Suprapubic skin (tissue), 4 donors: ENCODE data around the gene ORC3. TPM values are rescaled to one million over a fixed set of nuclear protein-coding genes. Genes with fewer than 3 reads are reported as not detected.
"Not testable (repeated sequence)": the region's sequence is repeated elsewhere in the genome, so short reads cannot be mapped to it uniquely, and the experiment has no call there.

Experiments
- DNase-seq, 2 donors: peaks; one replicate each; pipeline ENCODE4 v3.0.0-alpha.2; 2019; ENCODE audit warnings: low spot score in 2 of 2
- H3K27ac ChIP-seq: fragments of 200-600 bp; sonication (generic); one replicate; pipeline ENCODE4 v1.5.1; 2019
- H3K27me3 ChIP-seq: fragments of 200-600 bp; sonication (generic); one replicate; pipeline ENCODE4 v1.5.1; 2019
- H3K36me3 ChIP-seq: fragments of 200-600 bp; sonication (generic); one replicate; pipeline ENCODE4 v1.5.1; 2019
- H3K4me1 ChIP-seq: fragments of 200-600 bp; sonication (generic); one replicate; pipeline ENCODE4 v1.5.1; 2019
- H3K4me3 ChIP-seq: fragments of 200-600 bp; sonication (generic); one replicate; pipeline ENCODE4 v1.5.1; 2019; ENCODE audit warnings: mild to moderate bottlenecking
- H3K9me3 ChIP-seq: fragments of 200-600 bp; sonication (generic); one replicate; pipeline ENCODE4 v1.5.1; 2019
- EP300 ChIP-seq: sonication (generic); formaldehyde crosslinking; IDR thresholded peaks from one replicate; pipeline ENCODE4 v1.6.1; 2017; ENCODE audit warnings: antibody characterized with exemption
- POLR2A ChIP-seq, 2 donors: fragments of 450-650 bp; IDR thresholded peaks; one replicate each; pipeline ENCODE4 v1.6.1; 2017; ENCODE audit warnings: antibody characterized with exemption in 2 of 2, mild to moderate bottlenecking in 2 of 2, moderate library complexity in 2 of 2
- POLR2AphosphoS5 ChIP-seq, 3 donors: sonication (generic); formaldehyde crosslinking; IDR thresholded peaks; one replicate each; pipeline ENCODE4 v1.6.1; 2017; ENCODE audit warnings: antibody characterized with exemption in 3 of 3
- whole genome bisulfite sequencing: methylation state at CpG from one replicate; pipeline ENCODE4 v1.1.5; 2018; 5-methylcytosine and 5-hydroxymethylcytosine counted together
- total RNA-seq, 4 donors: library from RNA; depleted of rRNA; stranded (reverse); fragments of >200 nt; gene quantifications; one replicate each; pipeline ENCODE4 v1.1.0, GENCODE V29; 2016
- TF ChIP-seq, protein P1 (sequence below), 2 donors: fragments of 200-600 bp in 1 of 2; fragments of 450-650 bp in 1 of 2; sonication (generic) in 1 of 2; IDR thresholded peaks; one replicate each; pipeline ENCODE4 v1.5.1; 2016 to 2019; ENCODE audit warnings: antibody characterized with exemption in 2 of 2, mild to moderate bottlenecking in 1 of 2, moderate library complexity in 1 of 2

ORC3 gene
- total RNA-seq, 4 donors from 2014 or later: 9.7 to 30.6 (median 12.9) TPM

DNA sequence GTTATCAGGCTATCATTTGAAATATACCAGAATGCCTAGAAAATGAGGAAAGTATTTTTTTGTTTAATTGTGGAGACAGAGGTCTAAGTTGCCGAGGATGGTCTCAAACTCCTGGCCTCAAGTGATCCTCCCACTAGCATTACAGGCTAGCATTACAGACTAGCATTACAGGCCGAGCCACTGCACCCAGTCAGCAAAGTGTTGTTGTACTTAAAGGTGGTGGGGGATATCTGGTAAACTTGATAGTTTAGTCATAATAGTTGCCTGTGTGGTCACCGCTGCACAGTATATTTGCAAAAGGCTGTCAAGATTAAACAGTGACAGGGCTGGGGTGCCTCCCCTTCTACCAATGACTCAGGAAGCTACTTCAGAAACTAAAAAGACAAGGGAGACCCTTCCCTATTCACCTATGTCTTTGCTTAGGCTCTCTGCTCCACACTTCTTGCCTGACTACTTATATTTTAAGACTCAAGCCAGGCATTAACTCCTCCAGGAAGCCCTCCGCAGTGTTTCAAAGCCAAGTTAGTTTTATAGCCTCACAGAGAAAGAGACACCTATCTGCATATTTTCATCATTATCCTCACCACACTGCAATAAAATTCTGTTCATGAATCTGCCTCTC is 115.2 kb downstream of the ORC3 start:
- Histone ChIP-seq H3K4me3 (no peak overlapping the region), H3K27ac (no peak overlapping the region), H3K36me3 (no peaks in the 10 kb centered on the region), H3K9me3 (no peaks in the 10 kb centered on the region), H3K4me1 (peaks cover 9% of the 10 kb centered on the region), H3K27me3 (no peaks in the 10 kb centered on the region)
- TF ChIP-seq POLR2A (IDR thresholded peaks at IDR 0.05): no peak
- no peak for TF ChIP-seq POLR2AphosphoS5 (IDR thresholded peaks at IDR 0.05)
- TF ChIP-seq EP300: no peak
- TF ChIP-seq, protein P1, sequence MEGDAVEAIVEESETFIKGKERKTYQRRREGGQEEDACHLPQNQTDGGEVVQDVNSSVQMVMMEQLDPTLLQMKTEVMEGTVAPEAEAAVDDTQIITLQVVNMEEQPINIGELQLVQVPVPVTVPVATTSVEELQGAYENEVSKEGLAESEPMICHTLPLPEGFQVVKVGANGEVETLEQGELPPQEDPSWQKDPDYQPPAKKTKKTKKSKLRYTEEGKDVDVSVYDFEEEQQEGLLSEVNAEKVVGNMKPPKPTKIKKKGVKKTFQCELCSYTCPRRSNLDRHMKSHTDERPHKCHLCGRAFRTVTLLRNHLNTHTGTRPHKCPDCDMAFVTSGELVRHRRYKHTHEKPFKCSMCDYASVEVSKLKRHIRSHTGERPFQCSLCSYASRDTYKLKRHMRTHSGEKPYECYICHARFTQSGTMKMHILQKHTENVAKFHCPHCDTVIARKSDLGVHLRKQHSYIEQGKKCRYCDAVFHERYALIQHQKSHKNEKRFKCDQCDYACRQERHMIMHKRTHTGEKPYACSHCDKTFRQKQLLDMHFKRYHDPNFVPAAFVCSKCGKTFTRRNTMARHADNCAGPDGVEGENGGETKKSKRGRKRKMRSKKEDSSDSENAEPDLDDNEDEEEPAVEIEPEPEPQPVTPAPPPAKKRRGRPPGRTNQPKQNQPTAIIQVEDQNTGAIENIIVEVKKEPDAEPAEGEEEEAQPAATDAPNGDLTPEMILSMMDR (IDR thresholded peaks at IDR 0.05): no peak
- no peak for DNase-seq
- WGBS: 88% methylated on average over 4 of the region's 4 CpGs

DNA sequence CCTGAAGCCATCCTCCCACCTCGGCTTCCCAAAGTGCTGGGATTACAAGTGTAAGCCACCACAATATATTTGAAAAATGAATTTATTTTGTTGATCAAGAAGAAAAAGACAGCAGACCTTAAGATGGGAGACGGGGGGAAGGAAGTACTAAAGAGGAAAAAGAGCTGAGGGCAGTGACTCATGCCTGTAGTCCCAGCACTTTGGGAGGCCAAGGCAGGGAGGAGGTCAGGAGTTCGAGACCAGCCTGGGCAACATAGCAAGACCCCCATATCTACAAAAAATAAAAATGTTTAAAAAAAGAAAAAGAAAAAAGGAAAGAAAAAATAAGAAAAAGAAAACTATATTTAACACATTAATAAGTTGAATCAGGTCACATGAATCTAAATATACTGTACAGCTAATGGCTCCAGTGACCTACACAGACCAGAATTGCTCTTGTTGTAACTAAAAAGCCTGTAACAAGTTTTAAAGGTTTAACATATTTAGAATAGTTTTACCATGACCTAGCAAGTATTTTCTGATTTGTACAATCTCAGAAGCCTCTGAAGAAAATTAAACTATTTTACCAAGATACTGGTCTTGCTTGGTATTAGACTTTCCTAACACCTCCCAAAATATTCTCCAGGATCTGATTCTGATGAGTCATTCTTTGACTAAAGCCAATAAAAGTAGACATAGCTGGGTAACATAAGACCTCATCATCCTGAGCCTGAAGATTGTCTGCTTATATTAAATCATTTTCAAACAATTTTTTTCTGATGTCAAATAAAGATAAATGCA is 116.4 kb downstream of the ORC3 start:
- H3K4me3 ChIP-seq: no peak overlapping the region
- DNase-seq: no peak
- no peaks in the 10 kb centered on the region for H3K9me3 ChIP-seq
- no peak overlapping the region for H3K27ac ChIP-seq
- WGBS: 87% methylated on average over 3 of the region's 3 CpGs
- H3K27me3 ChIP-seq: no peaks in the 10 kb centered on the region
- H3K36me3 ChIP-seq: no peaks in the 10 kb centered on the region
- peaks cover 8% of the 10 kb centered on the region for H3K4me1 ChIP-seq
- TF ChIP-seq, protein P1 (IDR thresholded peaks at IDR 0.05): no peak
- TF ChIP-seq POLR2AphosphoS5 (IDR thresholded peaks at IDR 0.05): no peak
- no peak for TF ChIP-seq POLR2A (IDR thresholded peaks at IDR 0.05)
- TF ChIP-seq EP300: no peak

DNA sequence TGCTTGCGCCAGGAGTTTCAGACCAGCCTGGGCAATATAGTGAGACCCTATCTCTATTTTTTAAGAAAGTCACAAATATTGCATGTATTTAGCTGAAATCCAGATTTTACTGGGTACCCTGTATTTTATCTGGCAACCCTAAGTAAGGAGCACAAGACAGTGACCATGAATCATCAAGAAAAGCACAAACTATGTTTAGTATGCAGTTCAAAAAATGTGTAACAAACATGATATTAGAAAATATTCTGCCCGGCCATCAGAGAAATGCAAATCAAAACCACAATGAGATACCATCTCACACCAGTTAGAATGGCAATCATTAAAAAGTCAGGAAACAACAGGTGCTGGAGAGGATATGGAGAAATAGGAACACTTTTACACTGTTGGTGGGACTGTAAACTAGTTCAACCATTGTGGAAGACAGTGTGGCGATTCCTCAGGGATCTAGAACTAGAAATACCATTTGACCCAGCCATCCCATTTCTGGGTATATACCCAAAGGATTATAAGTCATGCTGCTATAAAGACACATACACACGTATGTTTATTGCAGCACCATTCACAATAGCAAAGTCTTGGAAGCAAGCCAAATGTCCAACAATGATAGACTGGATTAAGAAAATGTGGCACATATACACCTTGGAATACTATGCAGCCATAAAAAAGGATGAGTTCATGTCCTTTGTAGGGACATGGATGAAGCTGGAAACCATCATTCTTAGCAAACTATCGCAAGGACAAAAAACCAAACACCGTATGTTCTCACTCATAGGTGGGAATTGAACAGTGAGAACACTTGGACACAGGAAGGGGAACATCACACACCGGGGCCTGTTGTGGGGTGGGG is 118.9 kb downstream of the ORC3 start:
- not testable (repeated sequence) for DNase-seq, H3K4me1 ChIP-seq, H3K9me3 ChIP-seq, H3K4me3 ChIP-seq, H3K36me3 ChIP-seq, H3K27ac ChIP-seq, H3K27me3 ChIP-seq
- WGBS: 79% methylated on average over 7 of the region's 7 CpGs

DNA sequence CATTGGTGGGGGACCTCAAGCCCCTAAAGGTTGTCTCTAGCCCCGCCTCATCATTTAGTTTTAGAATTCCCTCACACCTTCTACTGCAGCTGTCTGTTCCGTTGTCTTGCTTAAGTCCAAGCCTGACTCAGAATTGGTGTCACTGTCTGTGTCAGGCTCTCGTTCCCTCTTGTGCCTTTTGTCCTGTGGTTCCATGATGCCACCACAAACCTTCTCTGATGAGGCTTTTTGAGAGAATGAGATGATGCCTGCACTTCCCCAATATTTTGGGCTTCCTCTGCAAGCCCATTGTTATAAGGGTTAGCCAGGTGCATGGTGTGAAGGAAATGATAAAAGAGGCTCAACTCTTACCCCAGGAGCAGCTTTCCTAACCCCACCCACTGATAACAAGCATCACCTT is 120.2 kb downstream of the ORC3 start:
- WGBS: 74% methylated on average over 3 of the region's 3 CpGs

DNA sequence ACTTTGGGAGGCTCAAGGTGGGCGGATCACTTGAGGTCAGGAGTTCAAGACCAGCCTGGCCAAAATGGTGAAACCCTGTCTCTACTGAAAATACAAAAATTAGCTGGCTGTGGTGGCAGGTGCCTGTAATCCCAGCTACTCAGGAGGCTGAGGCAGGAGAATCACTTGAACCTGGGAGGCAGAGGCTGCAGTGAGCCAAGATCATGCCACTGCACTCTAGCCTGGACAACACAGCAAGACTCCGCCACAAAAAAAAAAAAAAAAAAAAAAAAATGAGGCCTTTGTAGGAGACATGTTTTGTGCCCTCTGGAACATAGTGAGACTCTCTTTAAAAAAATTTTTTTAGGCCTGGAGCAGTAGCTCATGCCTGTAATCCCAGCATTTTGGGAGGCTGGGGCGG is 122.8 kb downstream of the ORC3 start:
- H3K4me3 ChIP-seq, H3K9me3 ChIP-seq, DNase-seq, H3K4me1 ChIP-seq, H3K27me3 ChIP-seq, H3K27ac ChIP-seq, H3K36me3 ChIP-seq: not testable (repeated sequence)
- WGBS: 88% methylated on average over 3 of the region's 3 CpGs

More for the DNA sequence above, 120.2 kb downstream of the ORC3 start:
- H3K4me1 ChIP-seq: no peaks in the 10 kb centered on the region
- no peak overlapping the region for H3K27ac ChIP-seq
- TF ChIP-seq EP300: no peak
- TF ChIP-seq POLR2A (IDR thresholded peaks at IDR 0.05): no peak
- no peak for TF ChIP-seq POLR2AphosphoS5 (IDR thresholded peaks at IDR 0.05)
- TF ChIP-seq, protein P1 (IDR thresholded peaks at IDR 0.05): no peak
- no peaks in the 10 kb centered on the region for H3K9me3 ChIP-seq
- no peaks in the 10 kb centered on the region for H3K27me3 ChIP-seq
- H3K4me3 ChIP-seq: no peak overlapping the region
- H3K36me3 ChIP-seq: no peaks in the 10 kb centered on the region
- DNase-seq: no peak
